Endodermal cell (in vitro differentiated cells): ENCODE data around the gene REN. TPM values are rescaled to one million over a fixed set of nuclear protein-coding genes. Genes with fewer than 3 reads are reported as not detected.

Experiments used
- DNase-seq: peaks from one replicate; pipeline ENCODE4 v3.0.0-alpha.2; 2017
- H3K27ac ChIP-seq: 2 replicates; pipeline ENCODE4 v1.5.1; 2013; ENCODE audit warnings: mild to moderate bottlenecking, low read depth, low read length, moderate library complexity
- H3K27me3 ChIP-seq: 2 replicates; pipeline ENCODE4 v1.6.1; 2013; ENCODE audit warnings: mild to moderate bottlenecking, low read length, moderate library complexity; ENCODE audit not compliant: insufficient read depth, control insufficient read depth, poor library complexity, severe bottlenecking
- H3K36me3 ChIP-seq: 2 replicates; pipeline ENCODE4 v1.7.0; 2013; ENCODE audit warnings: mild to moderate bottlenecking, low read length, moderate library complexity; ENCODE audit not compliant: control insufficient read depth, insufficient read depth
- H3K4me1 ChIP-seq: one replicate; pipeline ENCODE4 v1.7.0; 2013; ENCODE audit warnings: low read length; ENCODE audit not compliant: control insufficient read depth, insufficient read depth
- H3K4me3 ChIP-seq: 2 replicates; pipeline ENCODE4 v1.5.1; 2013; ENCODE audit warnings: mild to moderate bottlenecking, low read length, moderate library complexity
- H3K9ac ChIP-seq: 2 replicates; pipeline ENCODE4 v1.6.1; 2013; ENCODE audit warnings: mild to moderate bottlenecking, low read length, moderate library complexity; ENCODE audit not compliant: poor library complexity, severe bottlenecking; ENCODE audit errors: extremely low read depth
- H3K9me3 ChIP-seq: 2 replicates; pipeline ENCODE4 v1.6.1; 2013; ENCODE audit warnings: mild to moderate bottlenecking, low read length, moderate library complexity; ENCODE audit not compliant: control insufficient read depth
- H3K27ac Mint-ChIP-seq: 2 replicates; pipeline ENCODE4 v1.8.0; 2020; ENCODE audit warnings: mixed read lengths
- H3K27me3 Mint-ChIP-seq: 2 replicates; pipeline ENCODE4 v1.8.0; 2021; ENCODE audit warnings: mild to moderate bottlenecking, mixed read lengths; ENCODE audit not compliant: insufficient read depth
- H3K36me3 Mint-ChIP-seq: 2 replicates; pipeline ENCODE4 v1.8.0; 2020; ENCODE audit warnings: low read depth, mixed read lengths
- H3K4me1 Mint-ChIP-seq: 2 replicates; pipeline ENCODE4 v1.8.0; 2020; ENCODE audit warnings: mixed read lengths
- H3K4me3 Mint-ChIP-seq: 2 replicates; pipeline ENCODE4 v1.8.0; 2020; ENCODE audit warnings: mild to moderate bottlenecking, moderate library complexity, mixed read lengths
- H3K9me3 Mint-ChIP-seq: 2 replicates; pipeline ENCODE4 v1.8.0; 2020; ENCODE audit warnings: mild to moderate bottlenecking, mixed read lengths
- WGBS, 2 experiments: methylation state at CpG; one replicate each; pipeline versions ENCODE4 v1.1.5 to v1.1.7; 2013; ENCODE audit warnings: missing lambda C conversion rate in 2 of 2, mixed read lengths in 1 of 2; ENCODE audit not compliant: insufficient coverage in 1 of 2, insufficient read length in 1 of 2; 5-methylcytosine and 5-hydroxymethylcytosine counted together
- total RNA-seq, 2 donors: library from RNA; stranded (reverse); fragmentation: NEBNext Ultra II Directional in 1 of 2; extraction: Animal tissue kit (Norgen Biotek cat#: 25700) in 1 of 2; gene quantifications; 2 replicates in 1 of 2; 3 replicates in 1 of 2; pipeline ENCODE4 v1.2.1, GENCODE V29; 2021
- TF ChIP-seq, protein P1 (sequence below): fragments of 200-600 bp; sonication (generic); conservative IDR thresholded peaks from 2 replicates; pipeline ENCODE4 v1.5.0; 2021; ENCODE audit warnings: antibody characterized with exemption, mild to moderate bottlenecking

Gene REN
- total RNA-seq, 2 donors from 2014 or later, result not detected

DNA sequence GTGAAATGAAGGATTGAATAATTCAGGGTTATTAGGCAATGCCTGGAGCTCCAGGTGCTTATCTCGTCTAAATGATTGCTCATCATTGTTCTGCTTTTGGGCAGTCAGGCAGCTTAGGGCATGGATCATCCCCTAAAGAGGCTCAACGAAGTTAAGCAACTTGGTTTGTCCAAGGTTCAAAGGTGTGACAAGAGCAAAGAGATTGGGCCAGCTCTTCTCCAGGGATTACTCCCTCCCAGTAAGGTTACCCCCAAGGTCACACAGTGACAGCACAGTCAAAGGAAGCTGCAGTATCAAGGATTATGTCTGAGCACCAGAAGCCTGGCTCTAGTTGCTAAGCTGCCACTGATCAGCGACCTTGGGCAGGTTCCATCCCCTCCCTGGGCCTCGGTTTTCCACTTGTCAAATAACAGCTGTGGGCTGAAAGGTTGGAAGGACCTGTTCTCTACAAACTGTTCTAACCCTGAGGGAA lies 21.1 kb downstream of the REN start:
- H3K4me3 Mint-ChIP-seq, result no peak overlapping the region
- no peak for DNase-seq
- H3K9me3 Mint-ChIP-seq, result no peaks in the 10 kb centered on the region
- no peaks in the 10 kb centered on the region for H3K4me1 ChIP-seq
- TF ChIP-seq, protein P1, sequence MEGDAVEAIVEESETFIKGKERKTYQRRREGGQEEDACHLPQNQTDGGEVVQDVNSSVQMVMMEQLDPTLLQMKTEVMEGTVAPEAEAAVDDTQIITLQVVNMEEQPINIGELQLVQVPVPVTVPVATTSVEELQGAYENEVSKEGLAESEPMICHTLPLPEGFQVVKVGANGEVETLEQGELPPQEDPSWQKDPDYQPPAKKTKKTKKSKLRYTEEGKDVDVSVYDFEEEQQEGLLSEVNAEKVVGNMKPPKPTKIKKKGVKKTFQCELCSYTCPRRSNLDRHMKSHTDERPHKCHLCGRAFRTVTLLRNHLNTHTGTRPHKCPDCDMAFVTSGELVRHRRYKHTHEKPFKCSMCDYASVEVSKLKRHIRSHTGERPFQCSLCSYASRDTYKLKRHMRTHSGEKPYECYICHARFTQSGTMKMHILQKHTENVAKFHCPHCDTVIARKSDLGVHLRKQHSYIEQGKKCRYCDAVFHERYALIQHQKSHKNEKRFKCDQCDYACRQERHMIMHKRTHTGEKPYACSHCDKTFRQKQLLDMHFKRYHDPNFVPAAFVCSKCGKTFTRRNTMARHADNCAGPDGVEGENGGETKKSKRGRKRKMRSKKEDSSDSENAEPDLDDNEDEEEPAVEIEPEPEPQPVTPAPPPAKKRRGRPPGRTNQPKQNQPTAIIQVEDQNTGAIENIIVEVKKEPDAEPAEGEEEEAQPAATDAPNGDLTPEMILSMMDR, result no peak
- WGBS, 2 experiments, result 75 to 87% methylated on average over 4 of the region's 4 CpGs
- no peaks in the 10 kb centered on the region for H3K9me3 ChIP-seq
- H3K27me3 ChIP-seq, result peaks cover 22% of the 10 kb centered on the region
- H3K27ac Mint-ChIP-seq, result no peak overlapping the region
- no peaks in the 10 kb centered on the region for H3K36me3 ChIP-seq
- peaks cover 11% of the 10 kb centered on the region for H3K27me3 Mint-ChIP-seq
- H3K9ac ChIP-seq, result no peak overlapping the region
- H3K27ac ChIP-seq, result no peak overlapping the region
- H3K36me3 Mint-ChIP-seq, result peaks cover 4% of the 10 kb centered on the region
- peaks cover 16% of the 10 kb centered on the region for H3K4me1 Mint-ChIP-seq
- no peak overlapping the region for H3K4me3 ChIP-seq

DNA sequence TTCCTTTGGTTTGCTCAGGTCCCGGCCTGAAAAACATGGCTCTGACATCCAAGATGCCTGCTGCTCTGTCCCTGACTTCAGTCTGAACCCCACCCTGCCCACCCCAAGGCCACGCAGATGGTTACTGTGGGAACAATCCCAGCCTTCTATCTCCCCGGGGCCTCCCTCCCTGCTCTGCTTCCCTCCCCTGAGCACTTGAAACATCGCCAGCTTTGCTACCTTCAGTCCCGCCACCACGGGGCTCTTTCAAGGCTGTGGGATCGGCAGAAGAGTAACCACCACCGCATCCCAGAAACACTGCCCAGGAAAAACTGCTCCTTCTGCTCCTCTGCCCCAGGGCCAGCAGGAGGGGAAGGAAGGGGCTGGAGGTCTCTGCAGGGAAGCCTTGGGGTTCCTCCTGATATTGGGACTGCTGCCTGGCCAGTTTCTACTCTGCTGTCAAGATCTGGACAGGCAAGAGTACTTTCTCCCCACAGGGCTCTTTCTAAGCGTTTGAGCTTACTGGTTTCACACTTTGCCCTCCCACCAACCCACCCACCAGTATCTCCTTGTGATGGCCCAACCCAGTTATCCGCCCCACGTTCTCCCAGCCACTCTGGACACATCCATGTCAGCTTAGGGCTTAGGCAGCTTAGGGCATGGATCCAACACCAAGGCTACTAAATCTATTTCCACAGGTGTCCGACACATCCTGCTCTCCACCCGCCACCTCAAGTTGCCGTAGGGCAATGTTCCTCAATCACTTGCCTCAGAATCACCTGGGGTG lies 22.7 kb downstream of the REN start:
- H3K9ac ChIP-seq, result no peak overlapping the region
- no peak overlapping the region for H3K4me3 Mint-ChIP-seq
- no peaks in the 10 kb centered on the region for H3K36me3 ChIP-seq
- H3K36me3 Mint-ChIP-seq, result peaks cover 5% of the 10 kb centered on the region
- no peak overlapping the region for H3K27ac Mint-ChIP-seq
- H3K27me3 Mint-ChIP-seq, result no peaks in the 10 kb centered on the region
- peaks cover 16% of the 10 kb centered on the region for H3K4me1 Mint-ChIP-seq
- H3K4me1 ChIP-seq, result no peaks in the 10 kb centered on the region
- TF ChIP-seq, protein P1, result no peak
- peaks cover 22% of the 10 kb centered on the region for H3K27me3 ChIP-seq
- no peaks in the 10 kb centered on the region for H3K9me3 Mint-ChIP-seq
- no peak for DNase-seq
- H3K27ac ChIP-seq, result no peak overlapping the region
- WGBS, 2 experiments, result 87 to 93% methylated on average over 10 to 14 of the region's 14 CpGs
- H3K4me3 ChIP-seq, result no peak overlapping the region
- no peaks in the 10 kb centered on the region for H3K9me3 ChIP-seq

DNA sequence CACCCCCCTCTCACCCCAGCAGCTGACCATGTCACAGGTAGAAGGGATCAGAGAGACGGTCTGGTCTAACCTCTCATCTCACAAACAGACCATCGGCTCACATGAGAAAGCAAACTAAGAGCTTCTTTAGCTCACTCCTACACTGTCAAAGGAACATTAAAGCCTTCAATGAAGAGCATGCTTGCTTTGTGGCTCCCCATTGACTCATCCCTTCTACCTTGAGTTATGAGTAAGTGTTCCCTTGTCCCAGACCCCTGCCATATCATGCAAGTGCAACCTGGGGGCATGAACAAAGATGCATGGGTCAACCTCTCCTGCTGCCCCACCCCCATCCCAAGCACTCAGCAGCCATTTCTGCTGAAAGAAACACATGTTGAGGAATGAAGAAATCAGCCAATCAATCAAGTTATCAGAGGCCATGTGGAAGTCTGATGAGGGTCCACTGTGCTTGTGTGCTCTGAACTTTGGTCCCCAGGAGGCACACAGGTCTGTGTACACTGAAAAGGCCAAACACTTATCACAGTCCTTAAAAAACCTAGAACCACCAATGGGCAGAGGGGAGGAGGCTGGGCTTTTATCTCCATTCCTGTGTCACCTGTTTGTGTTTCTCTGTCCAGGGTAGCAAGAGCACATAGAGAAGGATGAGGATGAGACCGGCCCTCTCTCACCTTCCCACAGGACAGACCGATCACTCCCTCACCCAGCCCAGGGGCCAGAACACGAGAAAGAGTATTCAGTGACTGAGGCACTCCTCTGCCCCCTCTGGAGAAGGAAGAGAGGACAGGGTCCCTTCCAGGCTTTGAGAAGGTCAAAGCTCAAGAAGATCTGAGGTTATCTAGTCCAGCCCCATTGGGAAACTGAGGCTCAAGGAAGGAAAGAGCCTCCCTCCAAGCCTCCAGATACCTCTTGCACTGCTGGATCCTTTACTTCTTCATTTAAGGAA lies 23.8 kb downstream of the REN start:
- Histone ChIP-seq H3K4me3 (no peak overlapping the region), H3K27me3 (peaks cover 22% of the 10 kb centered on the region), H3K9me3 (no peaks in the 10 kb centered on the region), H3K9ac (no peak overlapping the region), H3K4me1 (no peaks in the 10 kb centered on the region), H3K36me3 (no peaks in the 10 kb centered on the region), H3K27ac (no peak overlapping the region)
- H3K9me3 Mint-ChIP-seq, result no peaks in the 10 kb centered on the region
- H3K27ac Mint-ChIP-seq, result no peak overlapping the region
- 88 to 94% methylated on average over 3 to 5 of the region's 5 CpGs for WGBS, 2 experiments
- H3K4me3 Mint-ChIP-seq, result no peak overlapping the region
- TF ChIP-seq, protein P1, result peak; percentile 61
- H3K4me1 Mint-ChIP-seq, result peaks cover 7% of the 10 kb centered on the region
- DNase-seq, result no peak
- peaks cover 5% of the 10 kb centered on the region for H3K36me3 Mint-ChIP-seq
- H3K27me3 Mint-ChIP-seq, result no peaks in the 10 kb centered on the region
